Hematopoietic multipotent progenitor cell treated with erythropoietin and hydrocortisone succinate and interleukin-3 and kit ligand, for 6 days (in vitro differentiated cells): ENCODE results near the gene METTL22.

Experiments
- DNase-seq: peaks from one replicate; pipeline ENCODE4 v3.0.0-alpha.2; 2015

Gene METTL22, protein sequence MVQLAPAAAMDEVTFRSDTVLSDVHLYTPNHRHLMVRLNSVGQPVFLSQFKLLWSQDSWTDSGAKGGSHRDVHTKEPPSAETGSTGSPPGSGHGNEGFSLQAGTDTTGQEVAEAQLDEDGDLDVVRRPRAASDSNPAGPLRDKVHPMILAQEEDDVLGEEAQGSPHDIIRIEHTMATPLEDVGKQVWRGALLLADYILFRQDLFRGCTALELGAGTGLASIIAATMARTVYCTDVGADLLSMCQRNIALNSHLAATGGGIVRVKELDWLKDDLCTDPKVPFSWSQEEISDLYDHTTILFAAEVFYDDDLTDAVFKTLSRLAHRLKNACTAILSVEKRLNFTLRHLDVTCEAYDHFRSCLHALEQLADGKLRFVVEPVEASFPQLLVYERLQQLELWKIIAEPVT

DNA sequence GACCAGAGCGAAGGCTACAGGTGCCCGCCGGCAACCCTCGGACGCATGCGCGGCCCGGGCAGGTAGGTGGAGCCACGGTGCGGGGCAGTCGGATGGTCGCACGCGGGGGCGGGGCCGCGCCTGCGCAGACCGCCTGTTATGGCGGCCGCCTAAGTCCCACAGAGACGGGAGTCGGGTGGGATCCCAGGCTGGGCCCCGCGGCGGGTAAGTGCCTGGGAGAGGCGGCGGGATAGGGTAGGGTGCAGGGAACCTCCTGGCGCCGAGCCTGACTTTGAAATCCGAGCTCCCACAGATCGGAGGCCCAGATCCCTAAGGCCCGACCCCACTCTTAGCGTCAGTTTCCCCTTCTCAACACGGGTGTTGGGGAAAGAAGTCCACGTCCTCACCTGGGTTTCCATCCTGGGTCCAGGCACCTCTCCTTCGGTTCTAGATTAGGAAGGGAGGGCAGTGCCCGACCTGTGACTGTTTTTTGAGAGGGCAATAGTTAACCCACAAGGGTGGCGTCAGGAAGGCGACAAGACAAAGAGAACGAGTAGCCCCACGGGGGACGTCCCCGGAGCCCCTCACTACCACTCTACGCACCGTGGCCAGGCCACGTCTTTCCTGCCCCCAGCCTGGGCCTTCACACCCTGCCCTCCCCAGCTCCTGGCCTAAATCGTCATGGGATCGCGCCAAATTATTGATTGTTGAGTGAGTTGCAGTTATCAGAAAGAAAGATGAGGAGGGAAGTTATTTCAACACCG is at the start of gene METTL22:
METTL22 (plus strand) TSS at position 127 of the 743 bp plus-strand sequence. CDS start 3,968 bp downstream, outside the sequence.
- DNase-seq: peak; percentile 93

DNA sequence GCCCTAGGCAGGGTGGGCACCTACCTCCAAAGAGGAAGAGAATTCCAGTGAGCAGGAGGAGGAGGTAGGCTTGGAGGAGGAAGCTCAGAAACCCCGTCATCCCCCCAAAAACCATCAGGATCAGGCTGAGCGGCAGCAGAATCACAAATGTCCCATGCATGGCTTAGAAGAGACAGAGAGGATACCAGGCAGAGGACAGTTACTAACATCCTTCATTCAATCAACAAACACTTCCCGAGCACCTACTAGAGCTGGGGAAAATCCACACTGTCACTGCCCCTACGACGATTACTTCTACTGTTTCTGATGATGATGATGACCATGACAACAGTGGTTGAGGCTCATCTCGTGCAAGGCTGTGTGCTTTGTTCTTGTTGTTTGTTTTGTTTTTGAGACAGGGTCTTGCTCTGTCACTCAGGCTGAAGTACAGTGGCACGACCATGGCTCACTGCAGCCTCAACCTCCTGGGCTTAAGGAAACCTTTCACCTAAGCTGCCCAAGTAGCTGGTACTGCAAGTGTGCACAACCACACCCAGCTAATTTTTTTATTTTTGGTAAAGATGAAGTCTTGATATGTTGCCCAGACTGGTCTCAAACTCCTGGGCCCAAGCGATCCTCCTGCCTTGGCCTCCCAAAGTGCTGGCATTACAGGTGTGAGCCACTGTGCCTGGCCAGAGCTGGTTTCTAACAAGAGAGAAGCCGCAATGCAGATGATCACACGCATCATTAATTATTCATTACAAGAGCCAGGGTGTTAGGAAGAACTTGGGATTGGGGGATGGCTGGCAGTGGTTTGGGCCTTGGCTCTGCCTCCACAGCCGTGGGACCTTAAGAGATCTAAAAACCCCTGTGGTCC is 49.2 kb upstream of the METTL22 start:
- DNase-seq: no peak

DNA sequence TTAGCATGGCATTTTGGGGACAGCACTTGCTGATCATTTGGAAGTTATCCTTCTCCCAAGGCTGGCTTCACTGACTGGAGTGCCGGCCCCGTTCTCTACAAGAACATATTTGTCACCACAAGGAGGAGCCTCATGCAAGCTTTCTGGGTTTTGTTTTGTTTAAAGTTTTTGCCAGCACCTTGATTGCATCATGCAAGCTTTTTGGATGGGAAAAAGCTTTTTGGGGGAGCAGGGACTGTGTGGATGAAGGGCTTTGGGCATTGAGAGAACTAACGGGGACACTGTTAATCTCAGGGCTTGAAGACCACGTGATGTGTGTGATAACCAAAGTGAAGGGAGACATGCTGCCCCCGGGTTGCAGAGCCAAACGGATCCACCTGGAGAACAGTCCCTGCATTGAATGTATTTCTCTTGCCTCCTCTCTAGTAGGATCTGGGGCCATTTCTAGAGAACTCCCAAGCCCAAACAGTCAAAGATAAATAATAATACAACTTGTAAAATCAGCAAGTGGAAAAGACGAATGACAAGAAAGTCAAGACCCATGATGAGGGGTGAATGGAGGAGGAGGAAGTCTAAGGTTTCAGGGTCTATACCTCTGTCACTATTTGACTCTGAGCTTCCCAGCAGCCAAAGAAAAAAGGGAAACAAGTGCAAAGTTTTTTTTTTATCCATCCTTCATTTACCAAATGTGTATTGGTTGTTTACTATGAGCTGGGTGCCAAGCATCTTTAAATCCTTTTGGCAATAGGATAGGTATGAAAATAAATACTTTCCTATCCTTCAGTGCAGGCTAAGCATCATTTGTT is 48.4 kb upstream of the METTL22 start:
- peak; percentile 71 for DNase-seq

DNA sequence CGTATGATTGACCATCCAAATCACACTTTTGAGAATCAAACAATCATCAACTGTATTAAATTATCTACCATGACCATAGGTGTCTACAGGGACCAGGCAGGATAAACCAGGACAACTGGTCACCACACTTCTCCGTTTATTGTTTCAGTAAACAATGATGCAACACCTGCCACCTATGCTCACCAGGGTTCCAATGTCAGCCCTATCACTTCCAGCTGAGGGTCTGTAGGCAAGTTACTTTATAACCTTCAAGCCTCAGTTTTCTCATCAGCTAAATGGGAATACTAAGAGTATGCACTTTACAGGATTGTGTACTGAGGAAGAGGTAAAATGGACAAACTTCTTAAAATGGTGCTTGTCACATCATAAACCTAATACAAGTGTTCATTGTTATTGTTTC is 46.1 kb upstream of the METTL22 start:
- DNase-seq: no peak

DNA sequence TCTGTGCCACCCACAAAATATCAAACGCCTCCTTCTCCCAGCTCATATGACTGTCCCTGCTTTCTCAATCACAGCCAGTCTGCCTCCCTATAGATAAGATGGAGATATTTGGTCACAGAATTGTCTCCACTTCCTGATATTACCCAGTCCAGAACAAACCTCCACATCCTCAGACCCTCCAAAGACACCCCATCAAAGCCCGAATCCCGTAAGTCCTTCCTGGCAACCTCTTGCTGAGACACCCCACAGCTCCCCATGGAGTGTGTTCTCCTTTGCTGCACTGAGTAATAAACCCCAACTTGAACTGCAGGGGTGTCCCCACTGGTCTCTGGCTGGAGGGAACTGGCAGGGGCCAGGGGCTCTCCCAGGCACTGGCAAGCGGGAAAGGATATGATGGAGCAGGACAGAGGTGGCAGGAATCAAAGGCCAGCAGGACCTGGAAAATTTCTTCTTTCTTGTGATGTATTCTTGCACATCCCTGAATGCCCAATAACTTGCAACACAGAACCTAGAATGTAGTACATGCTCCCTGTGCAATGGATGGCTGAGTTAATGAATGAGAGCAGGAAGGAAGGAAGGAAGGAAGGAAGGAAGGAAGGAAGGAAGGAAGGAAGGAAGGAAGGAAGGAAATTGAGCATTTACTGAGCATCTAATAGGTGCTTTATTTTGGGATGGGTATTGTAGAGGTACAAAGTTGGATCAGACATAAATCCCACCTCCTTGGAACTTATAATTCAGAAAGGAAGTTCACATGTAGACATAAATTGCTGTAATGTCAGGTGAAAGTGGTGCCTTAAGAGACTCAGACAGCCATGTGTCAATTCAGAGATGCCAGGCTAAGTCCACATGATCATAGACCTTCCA is 45.1 kb upstream of the METTL22 start:
- no peak for DNase-seq

DNA sequence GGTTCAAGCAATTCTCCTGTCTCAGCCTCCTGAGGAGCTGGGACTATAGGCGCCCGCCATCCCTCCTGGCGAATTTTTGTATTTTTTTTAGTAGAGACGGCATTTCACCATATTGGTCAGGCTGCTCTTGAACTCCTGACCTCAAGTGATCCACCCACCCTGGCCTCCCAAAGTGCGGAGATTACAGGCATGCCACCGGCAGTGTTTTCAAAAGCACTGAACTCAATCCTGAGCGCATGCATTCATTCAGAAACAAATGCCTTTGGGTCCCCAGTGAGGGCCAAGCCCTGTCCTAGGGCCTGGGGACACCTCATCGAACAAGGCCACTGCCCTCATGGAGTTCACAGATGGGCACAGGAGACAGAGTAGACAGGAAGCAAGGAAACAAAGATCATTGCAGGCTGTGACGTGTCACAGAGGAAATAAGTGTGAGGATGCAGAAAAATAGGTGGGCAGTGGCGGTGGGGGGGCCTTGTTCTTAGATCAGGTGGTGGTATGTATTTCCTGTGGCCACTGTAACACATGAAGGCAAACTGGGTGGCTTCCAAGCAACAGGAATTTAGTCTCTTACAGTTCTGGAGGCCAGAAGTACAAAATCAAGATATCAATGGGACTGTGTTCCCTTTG is 43.7 kb upstream of the METTL22 start:
- DNase-seq: no peak

DNA sequence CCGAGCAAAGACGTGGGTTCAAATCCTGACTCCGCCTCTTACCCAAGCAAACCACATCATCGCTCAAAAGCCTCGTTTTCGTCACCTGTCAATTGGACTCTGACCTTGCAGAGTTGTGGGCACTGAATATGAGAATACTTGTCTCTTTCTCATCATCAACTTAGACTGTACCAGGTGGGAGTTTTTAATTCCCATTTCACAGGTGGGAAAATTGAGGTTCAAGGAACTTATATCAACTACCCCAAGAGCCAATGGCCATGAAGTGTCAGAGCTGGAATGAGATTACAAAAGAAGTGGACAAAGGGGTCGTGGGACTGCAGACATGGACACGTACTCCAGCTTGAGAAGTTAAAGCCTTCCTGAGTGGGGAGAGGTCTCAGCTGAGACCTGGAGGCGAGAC is 41.9 kb upstream of the METTL22 start:
- DNase-seq: no peak

DNA sequence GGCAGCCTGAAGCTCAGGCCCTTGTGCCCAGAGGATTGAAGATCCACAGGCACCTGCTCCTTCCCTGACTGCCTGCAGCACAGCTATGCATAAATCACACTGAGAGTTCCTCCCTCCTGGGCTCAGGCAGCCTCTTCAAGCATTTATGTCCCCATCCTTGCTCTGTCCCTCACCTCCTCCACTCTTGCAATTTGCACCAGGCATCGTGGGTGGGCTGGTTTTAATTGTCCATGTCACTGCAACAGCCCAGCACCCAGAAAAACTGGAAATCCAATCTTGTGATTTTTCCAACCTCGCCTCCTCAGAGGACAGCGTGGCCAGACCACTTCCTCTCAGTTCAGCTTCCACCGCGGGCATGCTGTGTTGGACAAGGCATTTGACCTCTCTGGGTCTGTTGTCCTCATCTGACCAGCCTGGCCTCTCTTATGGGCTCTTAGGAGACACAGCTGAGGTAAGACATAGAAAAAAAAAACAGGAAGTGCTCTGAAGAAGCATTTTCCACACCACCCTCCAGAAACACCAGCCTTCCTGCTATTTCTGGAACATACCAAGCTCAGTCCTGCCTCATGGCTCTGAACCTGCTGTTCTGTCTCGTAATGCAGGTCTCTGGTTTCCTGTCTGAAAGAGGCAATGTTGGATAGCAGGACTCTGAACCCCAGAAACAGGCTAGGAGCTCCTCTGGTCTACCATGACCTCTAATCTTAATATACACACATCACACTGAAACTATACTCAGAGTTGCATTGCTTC is 39.5 kb upstream of the METTL22 start:
- no peak for DNase-seq

DNA sequence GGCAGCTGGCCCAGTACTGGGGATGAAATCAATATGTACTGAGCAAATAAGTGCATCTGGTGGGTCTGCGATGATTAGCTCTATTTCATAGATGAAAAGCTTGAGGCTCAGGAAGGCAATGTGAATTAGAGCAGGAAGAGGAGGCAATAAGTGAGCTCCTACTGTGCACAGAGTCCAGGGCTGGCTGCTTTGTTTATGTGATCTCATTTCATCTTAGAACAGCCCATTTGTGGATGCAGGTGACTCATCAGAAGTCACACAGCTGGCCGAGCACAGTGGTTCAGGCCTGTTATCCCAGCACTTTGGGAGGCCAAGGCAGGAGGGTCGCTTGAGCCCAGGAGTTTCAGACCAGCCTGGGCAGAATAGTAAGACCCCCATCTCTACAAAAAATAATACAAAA is 38.3 kb upstream of the METTL22 start:
- DNase-seq: no peak

DNA sequence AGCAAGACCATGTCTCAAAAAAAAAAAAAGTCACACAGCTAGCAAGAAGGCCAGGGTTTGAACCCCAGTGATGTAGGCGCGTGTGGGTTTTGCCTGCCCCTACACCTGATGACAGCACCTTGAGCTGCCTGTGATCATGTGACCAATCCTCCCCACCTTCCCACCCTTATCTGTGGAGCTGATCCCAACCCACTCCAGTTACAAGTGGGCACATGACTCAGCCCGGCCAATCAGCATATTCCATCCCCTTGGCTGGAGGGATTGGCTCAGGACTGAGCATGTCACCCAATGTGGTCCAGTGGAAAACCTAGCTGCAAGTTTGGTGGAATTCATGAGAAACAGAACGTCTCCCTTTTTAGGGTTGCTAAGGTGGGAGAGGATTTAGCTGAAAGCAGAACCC is 37.8 kb upstream of the METTL22 start:
- no peak for DNase-seq

DNA sequence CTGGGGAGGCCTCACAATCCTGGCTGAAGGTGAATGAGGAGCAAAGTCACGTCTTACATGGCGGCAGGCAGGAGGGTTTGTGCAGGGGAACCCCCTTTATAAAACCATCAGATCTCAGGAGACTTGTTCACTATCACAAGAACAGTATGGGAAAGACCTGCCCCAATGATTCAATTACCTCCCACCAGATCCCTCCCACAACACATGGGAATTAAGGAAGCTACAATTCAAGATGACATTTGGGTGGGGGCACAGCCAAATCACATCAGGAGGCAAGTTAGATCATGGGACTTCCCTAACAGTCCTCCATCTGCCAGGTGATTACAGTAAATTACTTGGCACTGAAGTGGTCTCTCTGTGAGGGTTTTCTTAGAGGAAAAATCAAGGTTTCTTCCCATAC is 36.5 kb upstream of the METTL22 start:
- no peak for DNase-seq

DNA sequence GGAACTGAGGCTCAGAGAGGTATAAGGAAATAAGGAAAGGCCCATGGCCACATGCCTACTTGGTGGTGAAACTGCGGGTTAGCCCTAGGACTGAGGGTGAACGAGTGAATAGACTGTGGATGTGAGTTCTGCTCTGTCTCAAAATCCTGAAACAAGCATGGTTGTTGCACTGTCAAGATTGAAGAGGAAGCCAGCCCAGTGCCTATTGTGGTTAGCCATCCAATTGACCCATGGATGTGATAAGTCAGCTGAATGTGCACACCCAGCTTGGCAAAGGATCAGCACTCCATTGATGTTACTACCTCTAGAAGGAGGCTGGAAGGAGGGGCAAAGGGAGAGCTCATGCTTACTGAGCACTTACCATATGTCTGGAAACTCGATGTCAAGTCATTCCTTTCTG is 35.6 kb upstream of the METTL22 start:
- peak; percentile 30 for DNase-seq

DNA sequence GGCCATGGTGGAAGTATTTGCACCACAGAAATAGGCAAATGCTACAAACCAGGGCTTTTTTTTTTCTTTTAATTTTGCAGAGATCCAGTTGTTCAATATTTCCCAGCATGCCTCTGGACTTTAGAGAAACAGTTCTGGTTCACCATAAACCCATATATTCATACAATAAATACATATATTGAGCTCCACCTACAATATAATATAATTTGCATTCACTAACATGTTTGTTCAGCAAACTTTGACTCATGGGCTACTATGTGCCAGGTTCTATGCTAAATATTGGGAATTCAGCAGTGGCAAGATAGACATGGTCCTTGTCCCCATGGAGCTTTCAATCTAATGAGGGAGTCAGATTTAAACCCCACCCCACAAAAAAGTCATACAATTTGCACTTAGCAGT is 34.4 kb upstream of the METTL22 start:
- DNase-seq: no peak

DNA sequence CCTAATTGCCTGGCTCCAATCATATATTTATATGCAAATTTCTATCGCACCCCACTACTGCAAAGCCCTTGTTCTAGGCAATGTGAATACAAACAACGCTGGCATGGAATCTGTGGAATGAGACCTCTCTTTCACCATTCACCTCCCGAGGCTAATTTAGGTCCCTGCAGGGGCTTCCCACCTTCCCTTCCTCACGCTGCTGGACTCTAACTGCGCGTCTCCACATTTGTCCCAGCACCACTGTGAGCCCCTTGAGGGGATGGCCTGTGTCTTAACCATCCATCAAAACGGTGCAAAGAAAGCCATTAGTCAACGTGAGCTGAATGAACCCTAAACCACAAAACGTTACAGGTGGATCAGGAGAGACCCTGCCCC is 32.8 kb upstream of the METTL22 start:
- no peak for DNase-seq

DNA sequence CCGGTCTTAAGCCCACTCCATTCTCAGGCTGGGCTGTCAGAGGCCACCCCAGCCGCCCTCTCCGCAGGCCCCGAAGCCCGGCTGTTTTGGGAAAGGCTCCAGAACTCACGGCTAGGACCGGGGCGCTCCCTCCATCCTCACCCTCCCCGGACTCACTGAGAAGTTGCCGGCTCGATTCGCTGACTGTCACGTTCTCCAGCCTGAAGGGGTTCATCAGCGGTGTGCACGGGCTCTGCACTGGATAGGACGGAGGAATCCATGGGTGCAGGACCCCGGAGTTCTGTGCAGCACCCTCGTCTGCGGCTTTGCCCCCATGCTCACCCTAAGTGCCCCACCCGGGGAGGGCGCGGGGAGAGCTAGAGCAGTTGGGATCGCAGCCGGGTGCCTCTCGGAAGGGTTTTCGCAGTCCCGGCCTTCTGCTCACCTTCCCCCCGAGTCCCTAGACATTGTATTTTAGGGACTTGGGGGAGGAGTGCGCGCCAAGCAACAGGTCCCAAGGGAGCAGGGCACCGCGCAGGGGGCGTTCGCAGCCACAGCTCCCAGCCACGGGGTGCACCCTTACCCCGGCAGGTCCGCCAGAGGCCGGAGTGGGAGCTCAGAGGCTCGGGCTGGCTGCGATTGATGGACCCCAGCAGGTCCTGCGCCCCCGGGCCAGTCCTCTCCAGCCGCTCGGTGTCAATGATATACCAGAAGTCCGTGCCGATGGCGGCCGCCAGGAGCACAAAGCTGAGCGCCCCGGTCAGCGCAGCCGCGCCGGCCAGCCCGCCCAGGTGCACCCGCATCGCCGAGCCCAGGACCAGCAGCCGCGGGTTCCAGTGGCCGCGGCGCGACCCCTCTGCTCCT is 32.2 kb upstream of the METTL22 start:
- DNase-seq: no peak

DNA sequence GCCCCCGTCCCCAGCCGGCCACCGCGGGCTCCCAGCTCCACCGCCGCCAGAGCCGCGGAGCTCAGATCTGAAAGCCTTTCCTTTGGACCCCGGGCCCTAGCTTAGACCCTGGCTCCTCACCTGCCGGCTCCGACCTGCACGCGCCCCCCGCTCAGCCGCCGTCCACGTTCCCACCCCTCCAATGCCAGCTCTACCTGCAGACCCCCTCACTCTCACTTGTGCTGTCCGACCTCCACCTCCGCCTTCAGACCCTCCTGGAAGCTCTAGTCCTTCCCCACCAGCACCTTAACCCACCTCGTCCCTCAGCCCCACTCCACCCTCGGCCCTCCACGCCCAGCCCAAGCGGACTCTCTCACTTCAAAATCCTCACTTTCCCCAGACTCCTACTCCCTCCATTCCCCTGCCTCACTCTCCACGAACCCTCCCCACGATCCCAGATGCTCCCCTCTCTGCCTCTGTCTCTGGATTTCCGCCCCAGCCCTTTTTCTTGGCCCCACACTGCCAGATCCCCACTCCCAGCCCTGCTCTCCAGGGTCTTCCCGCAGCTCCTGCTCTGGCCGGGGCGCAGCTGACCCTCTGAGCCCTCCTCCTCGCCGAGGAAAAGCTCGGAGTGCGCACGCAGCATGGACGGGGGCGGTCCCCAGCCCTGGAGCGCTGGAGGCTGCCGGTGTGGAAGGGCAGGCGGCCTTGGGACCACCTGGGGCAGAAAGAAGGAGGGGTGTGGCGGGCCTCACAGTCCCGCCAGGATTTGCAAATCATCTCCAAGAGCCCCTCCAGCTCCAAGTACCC is 31.4 kb upstream of the METTL22 start, which contains the start of gene TMEM114:
TMEM114 (minus strand) TSS at position 612 of the 789 bp plus-strand sequence. CDS start 673 bp downstream, outside the sequence.
- no peak for DNase-seq

DNA sequence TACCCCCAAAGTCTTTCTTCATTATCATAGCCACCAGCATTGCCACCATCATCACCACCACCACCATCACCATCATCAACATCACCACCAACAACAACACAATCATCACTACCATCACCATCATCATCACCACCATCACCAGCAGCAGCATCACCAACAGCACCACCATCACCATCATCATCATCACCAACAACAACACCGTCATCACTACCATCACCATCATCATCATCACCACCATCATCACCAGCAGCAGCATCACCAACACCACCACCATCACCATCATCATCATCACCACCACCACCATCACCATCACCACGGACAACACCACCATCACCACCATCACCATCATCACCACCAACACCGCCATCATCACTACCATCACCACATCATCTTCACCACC is 30.7 kb upstream of the METTL22 start:
- no peak for DNase-seq

DNA sequence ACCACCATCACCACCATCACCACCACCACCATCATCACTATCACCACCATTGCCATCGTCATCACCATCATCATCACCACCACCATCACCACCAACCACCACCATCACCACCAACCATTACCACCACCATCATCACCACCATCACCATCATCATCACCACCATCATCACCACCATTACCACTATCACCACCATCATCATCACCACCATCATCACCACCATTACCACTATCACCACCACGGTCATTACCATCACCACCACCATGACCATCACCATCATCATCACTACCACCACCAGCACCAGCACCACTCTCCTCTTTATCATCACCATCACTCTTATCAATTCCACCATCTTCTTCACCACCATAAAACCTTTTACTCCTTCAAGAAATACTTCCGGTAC is 30.0 kb upstream of the METTL22 start:
- no peak for DNase-seq
